ENCODE results near the gene CDH19.
"Not testable (repeated sequence)": the region's sequence is repeated elsewhere in the genome, so short reads cannot be mapped to it uniquely, and the experiment has no call there.

The CDH19 gene

DNA sequence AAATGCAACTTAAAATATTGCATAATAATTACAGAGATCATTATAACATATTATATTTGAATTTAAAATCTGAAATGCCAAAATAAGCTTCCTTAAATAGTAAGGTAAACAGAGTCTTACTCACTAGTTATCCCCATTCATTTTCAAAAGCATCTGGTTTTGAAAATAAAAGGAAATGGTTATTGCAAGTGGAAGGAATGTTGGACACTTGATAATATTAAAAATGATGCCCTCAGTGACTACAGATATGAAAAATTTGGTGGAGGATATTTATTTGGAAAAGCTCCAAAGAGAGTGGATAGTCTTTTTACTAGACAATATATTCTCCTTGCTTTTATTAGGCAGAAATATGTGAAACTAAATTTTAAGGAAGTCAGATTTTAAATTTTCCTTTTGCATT is 39.7 kb downstream of the CDH19 start:
- DNase-seq (ENCODE audit: low read depth, low spot score) = no peak

DNA sequence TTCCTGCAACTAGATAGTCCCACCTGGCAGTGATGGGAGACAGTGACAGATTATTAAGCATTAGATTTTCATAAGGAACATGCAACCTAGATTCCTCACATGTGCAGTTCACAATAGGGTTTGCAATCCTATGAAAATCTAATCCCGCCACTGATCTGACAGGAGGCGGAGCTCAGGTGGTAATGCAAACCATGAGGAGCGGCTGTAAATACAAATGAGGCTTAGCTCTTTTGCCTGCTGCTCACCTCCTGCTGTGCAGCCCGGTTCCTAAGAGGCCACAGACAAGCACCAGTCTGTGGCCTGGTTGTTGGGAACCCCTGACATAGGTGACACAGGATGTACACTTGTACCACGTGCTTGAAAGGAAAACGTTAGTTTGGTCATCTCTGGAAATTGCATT is 41.6 kb downstream of the CDH19 start:
- no peak for DNase-seq (ENCODE audit: low read depth, low spot score)

DNA sequence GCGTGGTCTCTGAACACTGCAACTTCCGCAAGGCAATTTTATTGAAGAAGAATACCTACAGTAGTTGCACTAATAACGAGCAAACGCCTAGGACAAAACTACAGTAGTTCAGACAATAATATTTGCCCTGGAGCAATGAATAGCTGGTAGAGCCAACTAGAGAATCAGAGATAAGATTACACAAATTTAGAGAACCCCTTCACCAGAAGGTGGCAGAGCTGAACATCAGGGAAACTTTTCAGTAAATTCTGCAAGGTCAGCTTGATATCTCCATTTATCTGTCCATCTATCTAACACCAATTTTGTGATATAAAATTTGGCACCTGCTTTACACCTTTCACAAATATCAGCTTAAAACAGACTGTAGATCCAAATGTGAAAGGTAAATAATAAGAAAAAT is 43.8 kb downstream of the CDH19 start:
- no peak for DNase-seq (ENCODE audit: low read depth, low spot score)

DNA sequence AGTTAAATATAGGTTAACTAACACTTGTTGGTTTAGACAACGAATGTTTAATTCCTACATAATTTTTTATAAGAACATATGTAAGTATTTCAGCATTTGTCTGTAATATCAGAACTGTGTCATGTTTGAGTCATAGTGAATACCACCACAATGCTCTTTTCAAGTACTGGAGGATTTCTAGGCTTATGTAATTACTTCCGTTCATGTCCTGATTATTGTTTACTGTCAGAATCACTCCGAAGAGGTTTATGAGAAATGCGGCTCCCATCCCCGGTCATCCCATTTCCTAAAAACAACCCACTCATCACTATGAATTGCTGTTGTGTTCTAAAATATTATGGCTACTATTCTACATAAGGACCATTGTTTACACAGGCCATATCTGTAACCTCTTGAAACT is 45.1 kb downstream of the CDH19 start:
- DNase-seq (ENCODE audit: low read depth, low spot score) = no peak

DNA sequence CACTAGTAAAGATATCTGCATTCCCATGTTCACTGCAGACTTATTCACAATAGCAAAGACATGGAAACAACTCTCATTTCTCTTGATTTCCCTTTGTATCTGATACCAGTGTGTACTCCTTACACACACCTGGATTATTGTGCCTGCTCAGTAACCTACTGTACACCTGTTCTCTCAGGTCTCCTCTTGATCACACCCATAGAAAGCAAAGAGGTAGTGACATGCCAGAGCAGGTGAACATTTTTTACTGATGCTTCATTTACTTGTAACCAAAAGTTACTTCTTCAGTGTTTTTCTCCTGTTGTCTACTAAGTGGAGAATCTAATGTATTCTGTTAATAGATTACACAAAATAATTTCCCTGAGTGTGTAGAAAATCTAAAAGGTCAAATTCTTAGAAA is 46.8 kb downstream of the CDH19 start:
- no peak for DNase-seq (ENCODE audit: low read depth, low spot score)

DNA sequence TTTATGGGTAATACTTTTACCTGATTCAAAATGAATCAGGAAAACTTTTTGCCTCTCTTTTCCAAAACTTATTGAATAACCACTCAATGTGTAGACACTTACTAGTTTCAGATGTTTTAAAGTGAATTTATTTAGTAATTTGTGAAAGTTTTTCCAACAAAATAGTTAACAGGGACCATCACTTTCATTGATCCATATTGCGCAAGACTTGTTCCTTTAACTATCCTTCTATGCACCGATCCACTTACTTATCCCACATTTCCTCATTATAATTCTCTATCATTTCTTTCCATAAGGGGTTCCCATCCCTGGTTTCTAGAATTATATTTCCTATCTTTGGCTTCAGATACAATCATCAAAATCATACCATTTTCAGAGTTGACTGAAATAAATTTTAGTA is 48.3 kb downstream of the CDH19 start:
- no peak for DNase-seq (ENCODE audit: low read depth, low spot score)

DNA sequence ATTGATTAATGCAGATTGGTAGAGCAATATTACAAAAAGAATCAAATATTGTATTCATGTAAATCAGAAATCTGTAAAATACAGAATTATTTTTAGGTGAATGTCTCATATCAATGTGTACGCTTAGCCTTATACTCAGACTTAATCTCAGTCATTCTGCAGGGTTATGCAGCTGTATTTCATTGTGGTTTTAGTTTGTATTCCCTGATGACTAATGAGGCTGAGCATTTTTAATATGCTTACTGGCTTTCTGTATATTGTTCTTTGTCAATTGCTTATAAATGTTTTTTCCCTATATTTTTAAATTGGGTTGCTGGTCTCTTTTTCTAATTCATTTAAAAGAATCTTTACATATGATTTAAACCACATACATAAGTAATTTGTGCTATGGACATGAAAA is 50.1 kb downstream of the CDH19 start:
- no peak for DNase-seq (ENCODE audit: low read depth, low spot score)

DNA sequence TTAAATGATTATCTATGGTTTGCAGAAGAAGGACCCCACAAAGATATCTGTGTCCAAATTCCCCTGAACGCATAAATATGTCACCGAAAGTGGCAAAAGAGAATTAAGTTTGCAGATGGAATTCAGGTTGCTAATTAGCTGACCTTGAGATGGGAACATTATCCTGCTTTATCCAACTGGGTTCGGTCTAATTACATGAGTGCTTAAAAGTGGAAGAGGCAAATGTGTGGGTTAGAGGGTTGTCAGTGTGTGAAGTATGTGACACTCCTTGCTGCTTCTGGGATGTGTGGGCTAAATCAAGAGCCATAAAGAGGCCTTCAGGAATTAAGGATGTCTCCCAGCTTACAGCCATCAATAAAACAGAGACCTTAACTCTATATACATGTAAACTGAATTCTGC is 53.5 kb downstream of the CDH19 start:
- DNase-seq (ENCODE audit: low read depth, low spot score) = no peak

DNA sequence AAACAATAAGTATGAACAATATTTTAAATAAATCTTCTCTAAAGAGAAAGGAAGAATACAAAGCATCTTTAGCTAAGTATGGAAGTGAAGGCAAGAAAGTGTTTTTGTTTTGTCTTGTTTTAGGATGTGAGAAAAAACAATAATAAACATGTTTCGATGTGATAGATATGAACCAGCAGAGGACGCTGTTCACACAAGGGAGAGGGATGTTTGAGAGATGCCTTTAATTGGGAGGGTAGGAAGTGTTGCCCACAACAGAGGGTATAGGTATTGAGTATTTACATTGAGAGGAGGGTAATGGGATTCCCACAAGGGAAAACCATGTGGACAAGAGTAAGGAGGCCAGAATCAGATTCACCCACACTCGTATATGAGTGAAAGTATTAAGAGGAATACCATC is 55.1 kb downstream of the CDH19 start:
- DNase-seq (ENCODE audit: low read depth, low spot score) = no peak

DNA sequence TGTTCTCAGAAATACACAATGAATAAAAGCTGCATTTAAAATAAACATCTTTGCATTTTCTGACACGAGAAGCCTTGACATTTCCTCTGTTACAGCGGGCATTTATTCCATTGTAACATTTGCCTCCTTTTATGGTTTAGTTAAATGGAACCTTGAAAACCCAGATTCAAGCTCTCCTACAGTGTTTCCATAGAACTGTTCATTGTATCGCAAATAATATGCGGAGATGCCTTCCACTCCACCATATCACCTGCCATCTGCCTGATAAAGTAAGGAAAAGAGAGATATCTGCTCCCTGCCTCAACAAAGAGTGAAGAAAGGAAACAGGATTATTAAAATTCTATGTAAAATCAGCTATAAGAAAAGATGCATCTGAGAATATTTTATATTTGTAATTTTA is 69.8 kb downstream of the CDH19 start:
- DNase-seq (ENCODE audit: low read depth, low spot score) = no peak

DNA sequence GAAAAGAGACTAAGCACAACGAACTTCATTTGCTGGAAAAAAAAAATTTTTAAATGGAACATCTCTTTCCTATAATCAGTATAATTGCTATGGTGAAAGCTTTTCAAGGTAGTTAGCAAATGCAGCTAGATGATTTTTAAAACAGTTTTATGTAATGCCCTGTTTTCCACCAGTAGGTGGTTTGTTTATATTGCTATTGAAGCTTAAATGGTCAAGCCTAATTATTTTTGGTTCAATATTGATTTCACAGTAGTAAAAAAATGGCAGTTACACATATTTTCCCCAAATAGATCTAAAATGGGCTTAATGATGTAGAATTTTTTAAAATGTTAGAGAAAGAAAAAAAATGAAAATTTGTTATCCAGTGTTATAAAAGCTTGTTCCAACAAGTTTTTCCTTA is 70.2 kb downstream of the CDH19 start:
- no peak for DNase-seq (ENCODE audit: low read depth, low spot score)

DNA sequence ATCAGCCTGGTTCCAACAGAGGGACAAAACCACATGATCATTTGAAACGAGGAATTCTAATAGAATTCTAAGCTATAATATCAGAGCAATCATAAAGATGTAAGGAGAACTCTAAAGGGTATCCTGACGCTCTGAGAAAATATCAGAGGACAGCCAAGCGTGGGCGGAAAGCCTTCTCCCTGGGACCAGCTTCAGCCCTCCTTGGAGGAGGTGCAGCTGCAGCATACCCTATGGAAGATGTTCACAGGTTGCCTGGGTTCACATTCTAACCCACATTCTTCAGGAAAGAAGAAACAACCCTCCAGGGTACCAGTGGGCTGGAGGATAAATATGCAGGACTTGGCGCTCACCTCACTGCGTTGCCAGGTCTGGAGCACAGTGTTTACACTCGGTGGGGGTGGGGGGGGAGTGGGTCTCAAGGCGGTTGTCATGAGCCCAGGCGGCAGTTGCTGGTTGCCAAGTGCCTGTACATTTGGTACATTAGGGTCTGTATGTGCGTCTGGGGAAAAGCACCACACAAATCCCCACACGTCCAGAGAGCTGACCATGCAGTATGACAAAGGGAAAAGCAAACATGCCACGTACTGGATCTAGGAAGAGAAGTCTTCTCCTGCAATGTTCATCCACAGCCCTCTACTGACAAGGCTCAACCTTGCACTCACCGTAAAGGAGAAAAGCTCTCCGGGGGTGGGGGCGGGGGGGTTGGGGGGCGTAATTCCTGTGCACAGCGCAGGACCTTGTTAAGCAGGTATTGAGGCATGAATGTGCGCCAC is 80.5 kb downstream of the CDH19 start:
- DNase-seq (ENCODE audit: low read depth, low spot score) = no peak

DNA sequence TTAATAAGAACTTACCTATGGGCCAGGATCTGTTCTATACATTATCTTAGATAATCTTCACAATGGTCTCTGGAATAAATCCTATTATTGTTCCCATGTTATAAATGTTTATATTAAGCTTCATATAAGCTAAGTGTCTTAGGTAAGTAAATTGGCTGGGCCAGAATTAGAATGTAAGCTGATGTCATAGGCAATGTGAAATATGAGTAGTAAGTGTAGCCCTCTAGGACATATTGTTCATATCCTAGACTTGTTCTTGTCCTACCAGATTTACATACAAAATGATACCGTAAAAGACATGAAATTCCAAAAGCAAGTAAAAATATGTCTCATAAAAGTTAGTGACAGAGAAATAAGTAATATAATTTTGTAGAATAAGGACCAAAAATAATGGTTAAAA is 89.9 kb downstream of the CDH19 start:
- no peak for DNase-seq (ENCODE audit: low read depth, low spot score)

DNA sequence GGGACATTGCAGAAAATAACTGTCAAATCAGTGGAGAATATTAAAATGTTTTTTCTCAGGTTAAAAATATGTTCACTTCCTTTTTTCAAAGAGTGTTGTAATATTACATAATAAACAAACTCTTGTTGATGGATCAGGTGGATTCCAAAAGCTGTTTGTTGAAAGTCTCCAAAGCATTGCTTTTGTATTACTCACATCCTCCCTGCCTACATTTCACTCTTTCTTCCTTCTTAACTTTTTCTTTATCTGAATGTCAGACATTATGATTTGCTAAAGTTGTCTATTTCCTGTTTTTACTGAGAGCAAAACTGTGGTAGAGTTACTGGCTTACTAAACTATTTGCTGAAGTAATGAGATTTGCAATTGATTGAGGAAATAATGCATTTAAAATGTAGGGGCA is 92.1 kb downstream of the CDH19 start:
- DNase-seq (ENCODE audit: low read depth, low spot score) = no peak

DNA sequence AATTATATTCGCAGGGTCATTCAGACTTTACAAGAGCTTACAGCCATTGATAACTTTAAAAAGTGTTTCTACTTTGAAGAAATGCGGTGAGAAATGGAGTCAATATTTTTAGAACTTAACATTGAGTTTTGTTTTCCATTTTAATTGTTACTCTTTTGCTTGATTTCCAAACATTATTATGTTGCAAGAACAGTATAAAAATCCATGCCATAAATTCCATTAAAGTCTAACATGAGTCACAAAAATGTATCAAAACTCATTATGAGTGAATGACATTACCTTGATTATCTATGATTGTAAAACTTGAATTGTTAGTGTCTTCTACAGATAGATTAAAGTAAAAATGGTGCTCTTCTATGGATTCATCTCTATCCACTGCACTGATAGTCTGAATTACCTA is 92.6 kb downstream of the CDH19 start:
- no peak for DNase-seq (ENCODE audit: low read depth, low spot score)

DNA sequence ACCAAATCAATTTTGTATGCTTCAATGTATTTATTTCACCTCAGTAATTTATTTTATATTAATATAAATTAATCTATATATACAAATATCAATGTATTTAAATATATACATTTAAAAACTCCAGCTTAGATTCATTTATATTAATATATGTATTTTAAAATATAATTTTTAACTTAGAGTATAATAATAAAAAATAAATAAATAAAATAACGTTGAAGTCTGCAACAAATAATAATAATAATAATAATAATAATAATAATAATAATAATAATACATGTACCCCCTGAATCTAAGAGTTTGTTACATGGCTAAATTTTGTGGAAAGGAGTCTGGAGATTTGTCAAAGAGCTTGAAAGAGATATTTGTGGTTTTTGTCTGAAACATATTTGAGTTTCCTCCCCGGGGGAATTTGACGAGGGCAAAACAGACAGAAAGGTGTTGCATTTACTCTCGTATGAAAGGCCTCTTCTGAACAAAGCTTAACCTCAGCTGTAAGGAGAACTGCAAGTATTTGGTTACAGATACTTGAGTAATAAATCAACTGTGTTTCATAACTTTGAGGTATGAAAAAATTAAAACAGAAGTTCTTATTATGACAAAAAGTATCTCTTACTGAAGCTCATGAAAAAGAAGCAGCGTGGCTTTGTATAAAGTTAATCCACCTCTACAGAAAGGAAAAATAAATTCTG is 93.4 kb downstream of the CDH19 start:
- no peak for DNase-seq (ENCODE audit: low read depth, low spot score)

DNA sequence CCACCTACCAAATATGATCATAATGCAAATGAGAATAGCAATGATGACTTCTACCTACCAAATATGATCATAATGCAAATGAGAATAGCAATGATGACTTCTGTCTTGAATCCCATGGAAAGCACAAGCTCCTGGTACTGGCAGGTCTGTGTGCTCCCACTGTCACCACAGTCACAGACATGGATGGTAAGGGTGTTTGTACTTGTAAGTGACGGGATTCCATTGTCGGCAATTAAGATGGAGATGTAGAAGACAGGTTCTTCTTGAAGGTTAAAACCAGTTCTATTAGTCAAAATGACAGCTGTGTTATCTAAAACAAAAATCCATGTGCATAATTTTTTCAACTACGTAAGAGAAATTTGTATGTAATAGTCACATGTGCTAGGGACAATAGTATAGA is 95.0 kb downstream of the CDH19 start:
- no peak for DNase-seq (ENCODE audit: low read depth, low spot score)

DNA sequence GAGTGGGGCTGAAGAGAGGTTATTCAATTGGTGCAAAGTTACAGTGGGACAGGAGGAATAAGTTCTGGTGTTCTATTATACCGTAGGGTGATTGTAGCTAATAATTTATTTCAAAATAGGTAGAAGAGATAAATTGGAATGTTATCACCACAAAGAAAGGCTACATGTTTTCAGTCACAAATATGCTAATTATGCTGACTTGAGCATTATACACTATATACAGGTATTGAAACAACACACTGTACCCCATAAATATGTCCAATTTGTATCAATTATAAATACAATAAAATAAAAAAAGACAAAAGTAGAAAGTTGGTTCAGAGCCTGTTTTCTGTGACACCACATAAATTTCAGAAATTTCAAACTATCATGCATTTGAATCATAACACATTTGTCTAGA is 97.7 kb downstream of the CDH19 start:
- no peak for DNase-seq (ENCODE audit: low read depth, low spot score)

DNA sequence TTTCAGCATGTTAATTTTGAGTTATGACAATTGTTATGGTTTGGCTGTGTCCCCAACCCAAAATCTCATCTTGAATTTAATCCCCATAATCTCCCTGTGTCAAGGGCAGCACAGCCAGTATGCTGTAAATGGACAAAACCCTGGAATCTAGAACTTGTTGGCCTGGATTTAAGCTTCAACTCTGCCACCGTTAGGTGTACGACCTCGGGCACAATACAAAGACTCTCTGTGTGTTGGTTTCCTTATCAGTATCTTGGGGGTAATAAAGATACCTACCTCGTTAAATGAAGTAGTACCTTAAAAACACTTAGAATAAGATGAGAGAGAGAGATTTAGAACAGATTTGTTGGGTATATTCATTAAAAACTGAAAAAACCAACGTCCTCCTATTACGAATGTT is 106.5 kb downstream of the CDH19 start:
- no peak for DNase-seq (ENCODE audit: low read depth, low spot score)

DNA sequence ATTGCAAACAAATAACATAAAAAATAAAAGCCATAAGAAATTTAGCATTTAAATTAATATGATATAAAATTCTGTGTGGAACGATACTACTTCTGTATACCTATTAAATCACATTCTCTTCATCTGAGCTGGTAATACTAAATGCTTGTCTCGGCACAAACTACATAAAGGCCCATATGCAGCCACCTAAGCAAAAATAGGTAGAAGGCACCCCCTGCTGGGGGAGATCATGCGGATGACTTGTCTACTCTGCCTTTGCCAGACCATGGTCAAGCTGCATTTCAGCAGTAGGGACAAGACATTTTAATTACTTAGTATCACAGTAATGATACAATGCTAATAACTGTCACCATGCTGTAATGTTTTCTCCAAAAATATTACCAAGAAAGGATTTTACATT is 108.0 kb downstream of the CDH19 start:
- DNase-seq (ENCODE audit: low read depth, low spot score) = no peak

DNA sequence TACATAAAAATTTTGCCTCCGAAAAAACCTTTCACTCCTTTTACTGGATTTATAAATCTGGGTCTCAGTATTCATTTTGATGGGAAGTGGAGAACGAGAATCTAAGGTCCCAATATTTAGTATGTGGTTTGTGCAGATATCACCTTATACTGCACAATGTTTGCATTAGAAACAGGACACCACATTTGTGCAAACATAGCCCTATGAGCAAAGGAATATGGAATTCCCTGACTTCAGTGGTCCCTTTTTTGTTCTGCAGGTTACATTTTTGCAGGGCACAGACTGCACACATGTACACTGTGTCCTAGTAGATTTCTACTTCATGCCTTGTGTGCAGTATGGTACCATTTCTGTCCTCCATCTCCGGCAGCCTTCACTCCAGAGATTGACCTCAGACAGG is 130.0 kb downstream of the CDH19 start:
- no peak for DNase-seq (ENCODE audit: low read depth, low spot score)

DNA sequence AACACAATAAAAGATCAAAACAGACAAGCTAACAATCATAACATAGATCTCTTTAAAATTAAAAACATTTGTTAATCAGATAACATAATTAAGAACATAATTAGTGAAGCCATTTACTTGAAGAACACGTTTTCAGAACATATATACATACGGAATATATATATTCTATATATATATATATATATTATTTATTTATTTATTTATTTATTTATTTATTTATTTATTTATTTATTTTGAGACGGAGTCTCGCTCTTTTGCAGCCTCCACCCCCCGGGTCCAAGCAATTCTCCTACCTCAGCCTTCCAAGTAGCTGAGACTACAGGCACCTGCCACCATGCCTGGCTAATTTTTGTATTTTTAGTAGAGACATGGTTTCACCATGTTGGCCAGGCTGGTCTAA is 137.7 kb downstream of the CDH19 start:
- DNase-seq (ENCODE audit: low read depth, low spot score) = not testable (repeated sequence)

DNA sequence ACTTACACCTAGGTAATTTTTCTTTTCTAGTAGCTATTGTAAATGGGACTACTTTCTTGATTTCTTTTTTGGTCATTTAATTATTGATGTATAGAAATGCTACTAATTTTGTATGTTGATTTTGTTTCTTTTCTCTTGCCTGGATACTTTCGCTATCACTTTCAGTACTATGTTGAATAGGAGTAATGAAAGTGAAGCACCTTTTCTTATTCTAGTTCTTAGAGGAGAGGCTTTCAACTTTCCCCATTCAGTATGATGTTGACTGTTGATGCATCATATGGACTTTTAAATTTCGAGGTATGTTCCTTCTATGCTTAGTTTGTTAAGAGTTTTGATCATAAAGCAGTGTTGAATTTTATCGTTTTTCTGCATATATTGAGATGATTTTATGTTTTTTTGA is 142.5 kb downstream of the CDH19 start:
- DNase-seq (ENCODE audit: low read depth, low spot score) = no peak

DNA sequence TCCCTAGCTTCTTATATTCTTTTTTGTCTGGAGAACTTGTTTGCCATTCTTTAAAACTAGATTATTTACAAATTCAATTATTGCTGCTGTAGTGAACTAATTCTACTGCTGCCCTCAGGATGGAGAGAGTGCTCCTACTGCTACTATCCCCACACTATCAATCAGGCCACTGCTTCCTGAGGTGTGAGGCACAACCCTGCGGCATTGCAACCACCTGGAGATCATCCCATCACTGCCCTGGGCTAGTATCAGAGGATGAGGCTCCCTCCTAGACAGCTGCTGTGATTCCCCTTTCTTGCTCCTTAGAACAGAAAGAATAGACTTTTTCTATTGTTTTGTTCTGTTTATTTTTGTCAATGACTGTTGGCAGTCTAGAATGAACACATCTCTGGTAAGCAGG is 146.6 kb downstream of the CDH19 start:
- DNase-seq (ENCODE audit: low read depth, low spot score) = no peak

All from smooth muscle cell of the brain vasculature (primary cell).